ENCODE measurements around the gene PLA2G4A. TPM values are rescaled to one million over a fixed set of nuclear protein-coding genes. Genes with fewer than 3 reads are reported as not detected.

The PLA2G4A gene
- 10 to 100 TPM in 1 of 10 donors, 1 to 10 TPM in 9; 3.4 to 10.4 (median 5.1) TPM for polyA plus RNA-seq (ENCODE audit: insufficient read length in 10 of 10)
- long read RNA-seq, donor 1 = 0 reads
- long read RNA-seq, donor 2 = 0 reads
- long read RNA-seq, donor 3 = 0 reads
- long read RNA-seq, donor 4 = 0 reads
- long read RNA-seq, donor 5 = 0 reads
- long read RNA-seq, donor 6, partial matches to known transcripts = 0 of 2 reads
- long read RNA-seq, donor 6, other reads (novel, unspliced or antisense) = 0 of 2 reads
- long read RNA-seq, donor 7 = 0 reads
- long read RNA-seq, donor 8 = 0 reads
- long read RNA-seq, donor 9 = 0 reads

DNA sequence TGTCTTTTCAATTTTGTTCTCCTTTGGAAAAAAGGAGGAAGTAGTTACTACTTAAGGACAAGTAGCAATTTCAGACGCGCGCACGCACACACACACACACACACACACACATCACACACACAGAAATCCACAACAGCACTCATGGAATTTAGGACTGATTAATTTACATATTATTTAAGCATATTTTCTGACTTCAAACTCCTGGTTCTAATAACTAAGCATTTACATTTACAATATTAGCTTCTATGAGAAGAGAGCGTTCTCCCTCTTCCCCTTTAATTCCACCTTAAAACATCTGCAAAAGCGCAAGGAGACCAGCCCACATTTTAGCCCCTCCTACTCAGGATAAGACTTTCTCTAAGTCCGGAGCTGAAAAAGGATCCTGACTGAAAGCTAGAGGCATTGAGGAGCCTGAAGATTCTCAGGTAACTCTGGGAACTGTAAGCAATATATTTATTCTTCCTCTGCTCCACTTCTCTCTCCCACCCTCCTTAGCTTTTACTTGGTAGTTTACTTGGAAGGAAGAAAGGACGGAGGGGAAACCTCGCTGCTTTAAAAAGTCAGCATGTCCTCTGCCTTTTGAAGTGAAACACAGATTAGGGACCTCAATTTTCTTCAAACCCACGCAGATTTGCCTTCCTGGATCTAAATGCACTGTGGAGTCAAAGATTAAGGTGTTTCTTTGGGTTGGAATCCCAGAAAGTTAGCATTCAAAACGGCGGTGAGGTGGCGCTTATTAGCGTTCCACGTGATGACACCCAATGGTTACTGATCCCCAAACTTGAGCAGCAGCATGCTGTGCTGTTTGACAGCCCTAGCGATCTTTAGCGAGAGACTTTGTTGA, at the start of gene PLA2G4A:
Gene PLA2G4A (plus strand): TSS at position 339 of the 844 bp plus-strand sequence. CDS start 25,406 bp downstream, outside the sequence.
- peak; percentile 77 to 93 (median 79) for DNase-seq

DNA sequence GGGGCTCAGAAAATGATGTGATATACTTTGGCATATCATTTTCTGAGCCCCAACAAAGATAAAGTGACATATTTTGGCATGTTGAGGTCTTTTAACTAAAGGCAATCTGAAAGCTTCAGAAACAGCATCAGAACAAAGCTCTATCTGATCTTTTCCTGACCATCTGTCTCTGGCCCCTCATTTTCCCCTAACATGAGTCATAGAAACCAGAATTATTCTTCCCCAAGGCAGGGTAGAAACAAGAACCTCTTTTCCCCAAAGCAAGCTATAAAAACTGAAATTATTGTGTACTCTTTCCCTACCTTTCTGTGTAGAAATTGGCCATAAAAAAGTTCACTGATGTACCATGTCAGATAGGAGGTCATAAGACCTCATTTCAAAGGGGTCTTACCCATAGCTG, 48.7 kb upstream of the PLA2G4A start:
- DNase-seq = no peak

DNA sequence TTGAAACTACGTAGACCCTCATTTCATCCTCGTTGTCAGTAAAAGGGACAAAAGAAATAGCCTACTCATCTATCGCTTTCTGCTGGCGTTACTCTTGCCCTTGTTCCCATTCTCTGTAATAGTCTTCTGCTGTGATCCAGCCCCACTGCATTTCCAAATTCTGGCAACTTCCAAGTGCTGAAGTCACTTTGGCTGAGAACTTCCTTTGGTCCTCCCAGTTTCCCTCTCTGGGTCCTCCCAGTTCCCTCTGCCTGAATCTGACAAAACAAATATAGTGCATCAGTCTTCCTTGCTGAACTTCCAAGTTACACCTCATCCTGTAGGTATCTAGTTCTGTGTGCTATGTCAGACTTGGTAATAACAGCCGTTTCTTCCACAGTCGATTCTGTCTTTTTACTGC, 47.0 kb upstream of the PLA2G4A start:
- DNase-seq = peak; percentile 63 to 85 (median 77)

DNA sequence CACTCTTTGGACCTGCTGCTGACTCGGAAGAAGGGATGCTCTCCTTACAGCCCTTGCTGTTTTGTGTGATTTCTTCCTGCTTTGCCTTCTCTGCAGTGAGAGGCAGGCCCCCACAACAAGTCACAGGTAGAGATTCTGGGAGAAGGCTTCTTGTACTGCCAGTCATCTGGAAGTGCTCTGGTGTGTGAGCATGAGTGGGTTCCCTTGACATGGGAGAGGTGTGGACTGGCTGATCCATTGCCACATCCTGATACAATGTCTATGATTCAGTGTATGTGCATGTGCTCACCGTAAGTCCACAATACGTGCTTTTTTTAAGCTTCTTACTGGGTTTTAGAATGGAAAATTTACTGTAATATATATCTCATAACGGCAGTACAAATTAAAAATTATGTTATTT, 46.0 kb upstream of the PLA2G4A start:
- no peak for DNase-seq

DNA sequence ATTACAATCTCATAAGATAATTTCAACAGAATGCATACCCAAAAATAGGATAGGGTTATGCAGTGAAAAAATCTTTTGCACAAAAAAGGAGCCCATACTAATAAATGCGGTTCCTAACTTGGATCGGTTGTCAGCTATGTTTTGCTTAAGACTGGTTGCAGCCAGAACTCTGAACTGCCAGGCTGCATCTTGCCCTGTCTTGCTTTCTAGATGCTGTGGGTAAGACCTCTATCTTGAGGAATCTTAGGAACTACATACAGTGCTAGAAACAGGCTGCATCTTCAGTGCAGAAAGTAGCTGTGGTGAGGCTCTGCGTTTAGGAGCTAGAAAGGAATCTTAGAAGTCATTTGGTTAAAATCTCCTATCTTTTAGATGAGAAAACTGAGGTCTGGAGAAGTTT, 45.6 kb upstream of the PLA2G4A start:
- DNase-seq = no peak

DNA sequence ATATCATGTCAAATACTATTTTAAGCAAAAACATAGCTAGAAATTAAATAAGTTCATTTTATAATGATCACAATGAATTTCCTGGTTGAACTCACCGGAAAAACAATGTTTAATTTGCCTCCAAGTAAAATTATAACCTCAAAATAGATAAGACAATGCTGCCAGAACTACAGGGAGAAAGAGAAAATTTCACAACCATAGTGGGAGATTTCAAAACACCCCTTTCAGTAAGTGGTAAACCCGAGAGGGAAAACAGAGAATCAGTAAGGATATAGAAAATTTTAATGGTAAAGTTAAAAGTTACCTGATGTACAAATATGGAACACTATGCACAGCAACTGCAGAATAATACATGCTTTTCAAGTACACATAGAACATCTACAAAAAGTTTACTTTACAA, 43.2 kb upstream of the PLA2G4A start:
- DNase-seq = no peak

DNA sequence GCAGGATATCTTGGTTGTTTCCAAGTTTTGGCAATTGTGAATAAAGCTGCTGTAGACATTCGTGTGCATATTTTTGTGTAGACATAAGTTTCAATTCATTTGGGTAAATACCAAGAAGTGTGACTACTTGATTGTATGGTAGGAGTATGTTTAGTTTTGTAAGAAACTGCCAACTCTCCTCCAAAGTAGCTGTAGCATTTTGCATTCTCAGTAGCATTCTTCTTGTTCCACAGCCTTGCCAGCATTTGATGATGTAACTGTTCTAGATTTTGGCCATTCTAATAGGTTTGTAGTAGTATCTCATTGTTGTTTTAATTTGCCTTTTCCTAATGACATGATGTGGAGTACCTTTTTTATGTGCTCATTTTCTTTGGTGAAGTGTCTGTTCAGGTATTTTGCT, 38.6 kb upstream of the PLA2G4A start:
- no peak for DNase-seq

DNA sequence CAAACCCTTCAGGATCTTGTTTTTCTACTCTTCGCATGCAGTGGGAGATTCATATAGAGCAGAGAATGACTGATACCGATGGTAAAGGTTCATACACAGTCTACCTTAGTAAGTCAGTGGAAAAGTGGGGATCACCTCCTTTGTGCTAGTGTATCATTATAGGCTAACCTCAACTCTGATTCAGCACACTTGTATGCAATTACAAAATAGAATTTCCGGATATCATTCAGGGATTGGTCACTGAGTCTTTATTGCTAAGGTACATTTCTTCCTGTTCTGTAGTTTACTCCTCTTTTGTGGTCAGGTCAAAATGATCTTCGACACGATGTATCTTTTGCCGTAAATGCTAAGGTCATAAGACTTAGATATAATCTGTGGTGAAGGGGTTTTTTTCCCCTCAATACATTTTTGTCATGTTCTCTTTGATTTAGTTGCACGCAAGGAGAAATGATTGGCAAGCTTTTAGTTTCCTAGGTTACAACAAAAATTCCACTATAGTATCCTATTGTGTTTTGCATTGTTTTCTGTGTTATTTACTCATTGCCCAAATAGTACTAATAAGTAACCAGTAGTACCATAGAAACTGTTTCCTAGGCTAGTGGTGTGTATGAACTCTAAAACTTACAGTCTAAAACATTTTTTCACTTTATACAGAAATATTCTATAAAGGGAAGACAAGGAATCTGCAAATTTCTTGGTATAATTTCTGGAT, 35.7 kb upstream of the PLA2G4A start:
- no peak for DNase-seq

DNA sequence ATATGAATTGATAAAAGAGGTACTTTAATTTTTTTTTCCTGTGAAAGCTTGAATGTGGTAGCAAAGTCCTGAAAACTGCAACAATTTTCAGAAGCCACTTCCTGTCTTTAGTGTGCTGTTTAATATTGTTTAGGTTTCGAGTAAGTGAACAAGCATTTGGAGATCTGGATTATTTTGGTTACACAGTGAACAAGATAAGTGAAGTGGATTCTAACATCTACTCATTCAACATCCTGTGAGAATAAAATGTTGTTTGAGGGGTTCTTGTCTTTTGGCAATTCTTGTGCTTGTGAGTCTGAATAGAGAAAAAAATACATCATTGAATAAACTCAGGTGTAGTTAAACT, 35.2 kb upstream of the PLA2G4A start:
- no peak for DNase-seq

DNA sequence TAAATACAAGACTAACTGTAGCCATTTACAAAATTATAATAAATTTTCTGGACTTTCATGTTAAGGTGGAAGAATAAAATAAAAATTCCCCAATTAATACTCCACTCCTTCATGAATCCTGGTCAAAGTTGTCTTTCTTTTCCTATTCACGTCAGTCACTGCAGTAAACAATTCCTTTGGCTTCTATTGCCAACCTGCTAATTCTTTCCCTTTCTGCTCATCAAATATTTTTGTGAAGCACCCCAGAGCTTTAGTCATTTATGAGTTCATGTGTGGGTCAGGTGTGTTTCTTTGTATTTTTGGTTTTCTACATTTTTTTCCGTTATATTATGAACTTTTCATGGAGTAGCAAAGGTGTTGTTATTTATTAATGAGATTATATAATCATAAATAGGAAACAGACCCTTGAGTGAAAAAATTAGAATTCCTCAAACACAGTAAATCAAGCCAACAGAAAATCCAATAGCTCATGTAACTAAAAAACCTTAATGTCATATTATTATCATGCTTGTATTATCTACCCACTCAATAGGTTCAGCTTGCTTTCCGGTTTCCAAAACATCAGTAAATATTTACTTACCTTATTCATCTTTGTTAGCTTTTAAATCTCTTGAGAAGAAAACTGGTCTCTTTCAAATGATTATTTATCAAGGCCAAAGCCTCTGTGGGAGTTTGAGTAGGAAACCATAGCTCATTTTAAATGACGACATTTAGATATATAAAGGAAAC, 29.6 kb upstream of the PLA2G4A start:
- no peak for DNase-seq

DNA sequence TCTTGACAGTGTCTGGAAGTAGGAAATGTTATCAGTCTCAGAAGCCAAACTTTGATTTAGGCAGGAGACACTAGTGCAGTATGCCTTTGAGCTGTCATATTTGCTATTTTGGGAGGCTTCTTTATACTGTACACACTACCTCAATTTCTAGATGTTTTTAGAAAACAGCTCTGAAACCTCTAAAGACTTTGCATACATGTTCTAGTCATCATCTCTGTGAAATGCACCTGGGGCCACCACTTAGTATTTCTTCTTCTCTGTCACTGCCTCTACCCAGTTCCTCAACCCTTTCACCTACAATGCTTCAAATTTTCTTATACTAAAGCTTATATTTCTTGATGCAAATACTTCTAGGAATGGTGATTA, 29.1 kb upstream of the PLA2G4A start:
- DNase-seq = no peak

DNA sequence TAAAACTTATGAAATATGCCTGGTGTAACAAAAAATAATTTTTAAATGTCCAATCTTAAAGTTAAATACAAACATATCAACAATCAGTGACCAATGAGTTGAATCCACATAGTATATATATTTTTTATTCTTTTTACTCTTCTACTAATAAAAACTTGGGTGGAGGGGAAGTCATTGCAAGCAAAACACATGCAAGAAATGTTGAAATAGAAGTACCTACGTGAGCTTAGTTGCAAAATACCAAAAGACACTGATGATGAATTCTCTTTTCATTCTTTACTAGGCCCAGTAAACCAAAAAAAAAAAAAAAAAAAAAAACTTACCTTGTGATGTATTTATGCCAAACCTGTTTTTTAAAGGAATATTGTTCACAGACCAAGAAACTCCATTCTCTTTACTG, 26.4 kb upstream of the PLA2G4A start:
- DNase-seq = no peak

DNA sequence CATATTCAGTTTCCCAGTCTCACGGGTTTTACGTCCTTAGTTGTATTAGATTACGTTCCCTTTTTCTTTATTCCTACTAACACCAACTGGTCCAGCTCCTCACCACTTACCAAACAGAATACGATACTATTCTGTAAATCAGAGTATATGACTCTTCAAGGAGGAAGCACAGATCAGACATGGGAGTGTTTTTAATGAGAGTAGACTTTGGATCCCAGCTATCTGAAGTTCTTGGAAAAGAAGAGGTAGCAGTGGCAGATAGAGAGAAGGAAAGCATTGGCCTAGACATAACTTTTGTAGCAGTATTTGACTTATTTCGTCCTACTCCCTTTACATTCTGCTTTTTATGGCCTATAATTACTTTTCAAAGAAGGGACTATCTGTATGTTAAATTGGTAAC, 24.1 kb upstream of the PLA2G4A start:
- DNase-seq = no peak

DNA sequence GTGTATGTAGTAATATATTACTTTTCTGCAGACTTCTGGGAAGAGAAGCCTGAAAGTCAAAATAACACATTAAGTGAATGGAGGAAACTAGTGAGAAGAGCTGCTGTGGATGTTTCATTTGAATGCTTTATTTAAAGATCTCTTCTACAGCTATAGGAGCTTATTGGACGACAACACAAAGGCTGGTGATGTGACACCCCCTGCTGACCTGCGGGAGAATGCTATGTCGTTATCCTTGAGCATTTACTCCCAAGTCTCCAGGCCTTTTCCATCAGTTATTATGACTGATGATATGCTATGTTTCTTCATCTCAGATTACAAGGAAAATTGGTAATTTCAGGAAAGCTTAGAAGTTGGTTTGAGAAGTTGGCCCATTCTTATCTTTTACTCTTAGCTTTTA, 22.3 kb upstream of the PLA2G4A start:
- peak in 2 of 3 donors; percentile 18 to 20 for DNase-seq

DNA sequence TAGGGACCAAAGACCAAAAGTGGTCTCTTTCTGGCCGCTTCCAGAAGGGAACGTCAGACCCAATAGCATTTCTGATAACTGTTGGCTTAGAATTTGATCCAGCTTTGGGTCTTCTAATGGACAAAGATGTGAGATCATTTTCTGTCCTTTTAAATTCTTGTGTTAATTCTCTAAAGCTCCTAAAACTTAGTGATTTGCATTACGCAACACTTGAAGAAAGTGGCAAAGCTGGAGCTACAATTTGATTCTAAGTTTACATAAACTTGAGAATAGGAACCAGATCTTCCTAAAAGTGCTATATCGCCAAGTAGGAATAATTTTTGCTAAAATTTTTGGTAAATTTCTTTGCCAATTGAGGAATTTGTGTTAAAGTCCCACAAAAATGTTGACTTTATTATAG, 21.6 kb upstream of the PLA2G4A start:
- no peak for DNase-seq

DNA sequence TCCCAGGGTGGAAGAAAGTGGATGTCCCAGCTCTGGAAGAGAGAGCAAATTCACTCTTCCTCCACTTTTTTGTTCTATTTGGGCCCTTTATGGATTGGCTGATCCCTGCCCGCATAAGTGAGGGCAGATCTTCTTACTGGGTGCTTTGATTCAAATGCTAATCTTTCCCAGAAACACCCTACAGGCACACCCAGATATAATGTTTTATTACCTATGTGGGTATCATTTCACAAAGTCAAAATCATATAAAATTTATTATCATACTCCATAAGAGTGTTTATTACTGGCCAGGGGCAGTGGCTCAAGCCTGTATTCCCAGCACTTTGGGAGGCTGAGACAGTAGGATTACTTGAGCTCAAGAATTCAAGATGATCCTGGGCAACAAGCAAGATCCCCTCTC, 16.9 kb upstream of the PLA2G4A start:
- no peak for DNase-seq

DNA sequence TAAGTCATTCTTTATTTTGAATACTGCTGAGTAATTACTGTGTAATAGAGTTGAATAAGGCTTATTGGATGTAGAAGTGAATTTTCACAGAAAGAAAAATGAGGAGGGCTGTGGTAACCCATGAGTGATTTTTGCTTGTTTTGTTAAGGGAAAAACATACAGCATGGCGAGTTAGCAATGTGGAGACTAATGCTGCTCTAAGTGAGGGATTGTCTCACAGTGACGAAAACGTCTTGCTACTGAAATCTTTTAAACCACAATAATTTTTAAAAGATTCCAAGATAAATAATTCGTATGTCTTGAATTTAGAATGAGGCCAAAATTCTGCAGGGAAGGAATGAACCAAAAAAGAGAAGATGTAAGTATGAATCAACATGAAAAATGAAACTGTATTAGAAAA, 16.2 kb upstream of the PLA2G4A start:
- peak in 1 of 3 donors; percentile 87 for DNase-seq

DNA sequence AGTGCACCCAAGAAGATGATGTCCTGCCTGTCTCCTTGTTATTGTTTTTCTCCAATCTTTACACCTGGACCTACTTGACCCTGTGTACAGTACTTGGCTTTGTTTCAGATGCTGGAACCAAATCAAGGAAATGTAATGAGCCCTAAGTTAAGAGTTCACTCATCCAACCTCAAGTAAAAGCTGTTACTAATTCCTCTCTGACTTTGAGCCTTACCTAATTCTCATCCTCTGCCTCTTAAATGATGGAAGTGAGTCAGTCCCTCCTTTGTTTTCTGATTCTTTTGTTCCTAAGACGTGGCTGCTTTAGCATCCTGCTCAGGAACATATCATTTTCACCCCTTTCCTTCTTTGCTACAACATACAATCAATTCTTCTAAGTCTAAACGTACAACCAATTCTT, 15.3 kb upstream of the PLA2G4A start:
- no peak for DNase-seq

DNA sequence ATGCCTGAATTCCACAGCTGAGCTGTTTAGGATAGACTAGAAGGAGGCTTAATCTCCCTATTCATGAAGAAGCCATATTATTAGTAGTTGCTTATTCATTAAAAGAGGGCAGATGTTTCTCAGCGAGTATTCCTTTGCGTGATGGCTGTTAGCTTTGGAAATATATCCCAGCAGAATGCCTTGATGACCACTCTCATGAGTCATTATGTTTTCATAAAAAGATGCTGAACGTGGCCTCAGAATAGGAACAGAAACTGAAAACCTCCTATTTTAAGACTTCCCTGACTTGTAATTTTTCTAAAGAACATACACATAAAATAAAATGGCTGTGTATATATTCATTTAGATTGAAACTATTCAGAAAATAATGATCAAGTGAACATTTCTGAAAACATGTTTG, 9.6 kb upstream of the PLA2G4A start:
- DNase-seq = peak in 2 of 3 donors; percentile 6 to 31

DNA sequence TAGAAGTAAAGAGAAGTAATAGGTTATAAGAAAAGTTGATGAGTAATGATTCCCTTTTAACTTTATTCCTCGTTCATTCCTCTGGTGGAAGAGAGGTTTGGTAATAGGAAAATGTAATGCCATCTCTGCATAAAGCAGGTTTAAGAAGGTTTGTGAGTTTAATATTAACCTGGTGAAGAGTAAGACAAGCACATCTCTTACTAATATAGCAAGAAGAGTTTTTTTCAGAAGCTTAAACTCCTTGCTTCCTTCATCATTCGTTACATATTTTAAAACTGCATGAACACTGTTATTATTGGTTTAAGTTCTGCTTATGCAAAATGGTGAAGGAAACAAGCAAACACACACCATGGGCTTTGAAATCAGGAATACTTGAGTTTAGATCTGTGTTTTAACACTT, 9.2 kb upstream of the PLA2G4A start:
- no peak for DNase-seq

DNA sequence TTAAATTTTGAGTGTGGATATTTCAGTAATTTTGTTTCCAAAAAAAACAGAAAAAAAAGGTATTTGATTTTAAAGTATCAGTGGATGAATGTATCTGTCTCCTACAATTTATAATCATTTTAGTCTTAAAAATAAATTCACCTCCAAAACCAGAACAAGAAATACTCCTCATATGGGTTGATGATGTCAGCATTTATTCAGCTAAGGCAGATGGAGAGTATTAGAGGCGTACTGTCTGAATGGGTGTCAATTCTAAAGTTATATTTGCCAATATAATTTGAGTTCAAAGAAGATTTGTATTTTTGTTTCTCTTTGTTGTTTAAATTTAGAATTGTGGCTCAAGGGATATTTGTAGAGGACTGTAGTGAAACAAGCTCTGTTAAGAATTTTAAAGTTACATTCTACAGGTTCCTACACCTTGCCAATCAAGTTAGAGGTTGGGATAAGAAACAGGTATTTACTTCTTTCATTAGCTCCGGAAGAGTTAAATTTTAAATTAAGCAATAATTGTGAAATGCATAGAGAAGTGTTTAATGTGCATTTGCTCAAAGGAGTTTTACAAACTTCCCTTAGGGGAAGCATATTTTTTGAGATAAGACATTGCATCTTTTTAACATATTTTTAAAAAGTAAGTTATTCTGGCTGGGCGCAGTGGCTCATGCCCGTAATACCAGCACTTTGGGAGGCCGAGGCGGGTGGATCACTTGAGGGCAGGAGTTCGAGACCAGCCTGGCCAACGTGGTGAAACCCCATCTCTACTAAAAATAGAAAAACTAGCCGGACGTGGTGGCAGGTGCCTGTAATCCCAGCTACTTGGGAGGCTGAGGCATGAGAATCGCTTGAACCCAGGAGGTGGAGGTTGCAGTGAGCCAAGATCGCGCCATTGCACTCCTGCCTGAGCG, 1.2 kb downstream of the PLA2G4A start:
- peak in 1 of 3 donors; percentile 20 for DNase-seq
